GM21515 (cell line): ENCODE results near the gene ZC3H14.
A peak's percentile ranks its signal among the peaks of the same experiment; 100 is the strongest.

Experiments
- ATAC-seq: cut with Tn5 transposase; IDR thresholded peaks from one replicate; pipeline ENCODE4 v1.9.1; 2021; ENCODE audit not compliant: unreplicated experiment

The ZC3H14 gene

GRCh38 chr14:88668448-88669116, 105.7 kb downstream of the ZC3H14 start:
- peak; percentile 71 for ATAC-seq

- ATAC-seq, result no peak
Measured at GRCh38 chr14:88669346-88669745, 106.5 kb downstream of the ZC3H14 start.
